ENCODE data around the gene ANKRD45. TPM values are rescaled to one million over a fixed set of nuclear protein-coding genes. Genes with fewer than 3 reads are reported as not detected.

The ANKRD45 gene, protein sequence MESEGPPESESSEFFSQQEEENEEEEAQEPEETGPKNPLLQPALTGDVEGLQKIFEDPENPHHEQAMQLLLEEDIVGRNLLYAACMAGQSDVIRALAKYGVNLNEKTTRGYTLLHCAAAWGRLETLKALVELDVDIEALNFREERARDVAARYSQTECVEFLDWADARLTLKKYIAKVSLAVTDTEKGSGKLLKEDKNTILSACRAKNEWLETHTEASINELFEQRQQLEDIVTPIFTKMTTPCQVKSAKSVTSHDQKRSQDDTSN
- 0.44 TPM for total RNA-seq (2021; ENCODE audit: unreplicated experiment)
- 0.20 TPM in 1 of 2 replicates, not detected in the other for polyA plus RNA-seq (2012)
- percentile 28 among the genes with signal in this experiment for Bru-seq, nascent RNA
- percentile 75 among the genes with signal in this experiment for BruChase-seq, experiment 1, labeled RNA remaining after a 6-hour chase
- percentile 55 among the genes with signal in this experiment for BruChase-seq, experiment 2, labeled RNA remaining after a 2-hour chase
- long read RNA-seq = 0 reads

GRCh38 chr1:173669491-173669941 is at the start of gene ANKRD45:
Gene ANKRD45 (minus strand): TSS chr1:173669851. CDS start chr1:173659418, 10,433 bp downstream.
- CTCF ChIA-PET = no interaction called here
- no TSS peak for BruUV-seq (replicated peaks)

More at GRCh38 chr1:173669491-173669941, at the start of gene ANKRD45:
- Histone ChIP-seq H4K20me1 (ENCODE audit: insufficient read depth) (no peaks in the 10 kb centered on the region), H3K4me2 (ENCODE audit: low read length) (no peak within 1 kb of the TSS), H3K9me2 (ENCODE audit: insufficient read depth) (no peaks in the 10 kb centered on the region), H2AFZ (ENCODE audit: low read depth, low read length, poor library complexity, severe bottlenecking) (no peak within 1 kb of the TSS), H3K27ac (ENCODE audit: low read depth, low read length) (no peak within 1 kb of the TSS), H3K4me1 (ENCODE audit: control insufficient read depth in 1 of 2, insufficient read depth in 2 of 2, low read length in 2 of 2) (peaks cover 0 to 4% of the 10 kb centered on the region in 2 experiments; a peak in 1 of 4 replicates), H3K9ac (ENCODE audit: low read length) (no peak within 1 kb of the TSS), H3K9me3 (ENCODE audit: control insufficient read depth in 1 of 2, insufficient read depth in 1 of 2, low read depth in 1 of 2, low read length in 2 of 2) (no peaks in the 10 kb centered on the region), H3K4me3 (replicated peaks in 1 of 2; ENCODE audit: low read depth in 1 of 2, low read length in 2 of 2) (no peak within 1 kb of the TSS), H3K27me3 (ENCODE audit: insufficient read depth, low read length) (no peaks in the 10 kb centered on the region), H3K36me3 (ENCODE audit: control insufficient read depth in 1 of 2, insufficient read depth in 2 of 2, low read length in 2 of 2) (no peaks in the 10 kb centered on the region), H3K79me2 (ENCODE audit: insufficient read depth, low read length) (no peaks in the 10 kb centered on the region)
- DNase-seq (ENCODE audit: low read depth, low spot score) = no peak
- intact Hi-C loops (cut with micrococcal nuclease) = no loop called here
- ChIA-PET RAD21 (ENCODE audit: low non-redundant PET in 1 of 2, low total read pairs in 2 of 2, uncharacterized antibody in 2 of 2, unreplicated experiment in 2 of 2) (no interaction called here), POLR2A (no interaction called here)
- ATAC-seq = no peak
- no peak for TF ChIP-seq JUND (IDR thresholded peaks at IDR 0.05)
- no peak for TF ChIP-seq SP1 (IDR thresholded peaks at IDR 0.05; ENCODE audit: low read depth)
- no peak for TF ChIP-seq POLR2A (IDR thresholded peaks at IDR 0.05; ENCODE audit: borderline replicate concordance, extremely low read depth, insufficient read depth, insufficient read length)
- no peak for TF ChIP-seq EGR1 (IDR thresholded peaks at IDR 0.05; ENCODE audit: low read depth)
- no peak for TF ChIP-seq RAD21 (IDR thresholded peaks at IDR 0.05; ENCODE audit: low read depth)
- no peak for TF ChIP-seq CTCF (IDR thresholded peaks at IDR 0.05 in 2 of 3, conservative IDR thresholded peaks at IDR 0.05 in 1 of 3; ENCODE audit: borderline replicate concordance in 1 of 3, insufficient read depth in 1 of 3, low read depth in 2 of 3, low read length in 2 of 3)
- no peak for TF ChIP-seq ZNF274 (IDR thresholded peaks at IDR 0.05; ENCODE audit: low read depth, low read length)
- TF ChIP-seq ZFX (IDR thresholded peaks at IDR 0.05) = no peak
- TF ChIP-seq CBX3 (IDR thresholded peaks at IDR 0.05; ENCODE audit: low read depth) = no peak
- TF ChIP-seq ZBTB33 (IDR thresholded peaks at IDR 0.05; ENCODE audit: extremely low read depth, insufficient replicate concordance, low read length) = no peak
- TF ChIP-seq CEBPB (IDR thresholded peaks at IDR 0.05; ENCODE audit: low read depth) = no peak
- no peak for TF ChIP-seq EZH2 (IDR thresholded peaks at IDR 0.05)
- no peak for TF ChIP-seq YY1 (IDR thresholded peaks at IDR 0.05; ENCODE audit: extremely low read depth, insufficient replicate concordance, low read depth, low read length)
- no peak for TF ChIP-seq ELF1 (IDR thresholded peaks at IDR 0.05; ENCODE audit: borderline replicate concordance, low read depth)
- TF ChIP-seq, protein P1, sequence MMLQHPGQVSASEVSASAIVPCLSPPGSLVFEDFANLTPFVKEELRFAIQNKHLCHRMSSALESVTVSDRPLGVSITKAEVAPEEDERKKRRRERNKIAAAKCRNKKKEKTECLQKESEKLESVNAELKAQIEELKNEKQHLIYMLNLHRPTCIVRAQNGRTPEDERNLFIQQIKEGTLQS (IDR thresholded peaks at IDR 0.05) = no peak
- no peak for TF ChIP-seq POLR2AphosphoS5 (IDR thresholded peaks at IDR 0.05; ENCODE audit: low read depth, low read length)
- TF ChIP-seq TCF7L2 (IDR thresholded peaks at IDR 0.05; ENCODE audit: borderline replicate concordance, extremely low read depth, insufficient read depth, insufficient read length) = no peak
- no peak for TF ChIP-seq EZH2phosphoT487 (IDR thresholded peaks at IDR 0.05; ENCODE audit: borderline replicate concordance)

Data from HCT116 (cell line).